ENCODE data around the gene ANXA5. TPM values are rescaled to one million over a fixed set of nuclear protein-coding genes. Genes with fewer than 3 reads are reported as not detected.

Gene ANXA5
- total RNA-seq, 2 donors from 2014 or later: 251 to 263 TPM

DNA sequence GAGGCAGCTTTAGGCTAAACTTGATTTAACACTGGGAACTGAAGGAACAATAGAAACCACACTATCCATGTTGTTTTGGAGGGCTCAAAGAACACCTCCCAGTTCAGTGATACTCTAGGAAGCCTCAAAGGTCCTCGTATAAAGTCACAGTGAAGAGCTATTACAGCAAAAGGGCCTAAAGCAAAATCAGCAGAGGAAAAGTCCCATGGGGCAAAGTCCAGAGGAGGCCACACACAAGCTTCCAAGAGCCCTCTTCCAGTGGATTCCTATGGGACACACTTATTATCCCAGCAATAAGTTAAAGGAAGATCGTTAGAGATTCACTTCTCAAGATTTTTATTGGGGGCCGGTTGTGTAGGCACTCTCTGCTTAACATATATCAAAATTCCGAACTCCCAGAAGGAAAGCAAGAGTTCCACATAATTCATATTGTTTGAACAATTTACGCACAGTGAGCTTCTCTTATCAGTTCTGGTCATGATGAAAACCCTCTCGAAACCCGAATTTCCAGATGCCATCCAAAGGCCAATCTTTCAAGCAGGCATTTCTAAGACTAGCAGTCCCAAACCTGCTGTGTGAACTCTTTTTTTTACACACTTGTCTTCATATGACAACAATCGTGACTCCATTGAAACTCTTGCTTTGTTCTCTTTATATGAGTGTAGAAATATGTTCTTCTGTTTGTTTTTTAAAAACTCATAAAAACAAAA is 53.7 kb downstream of the ANXA5 start:
- 62% methylated on average over 8 of the region's 8 CpGs for whole genome bisulfite sequencing

DNA sequence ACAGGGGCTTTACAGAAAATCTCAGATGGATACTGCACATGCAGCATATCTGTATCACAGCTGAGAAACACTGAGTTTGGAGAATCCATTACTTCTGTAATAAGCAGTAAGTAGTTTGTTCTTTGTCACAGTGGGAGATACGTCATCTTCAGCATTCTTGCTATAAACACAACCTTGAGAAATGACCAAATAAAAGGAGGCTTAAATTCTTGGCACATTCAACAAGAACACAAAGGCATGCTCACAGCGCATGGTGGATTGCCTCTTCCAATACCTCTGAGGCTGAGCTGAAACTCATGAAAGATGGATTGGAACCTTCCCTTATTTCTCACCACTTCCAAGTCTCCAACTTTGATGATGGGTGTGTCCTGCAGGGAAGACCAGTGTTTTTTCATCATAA is 54.5 kb downstream of the ANXA5 start:
- no peak for DNase-seq (ENCODE audit: low spot score)
- H3K27ac ChIP-seq: no peak overlapping the region
- 52% methylated on average over 2 of the region's 2 CpGs for WGBS

More for the DNA sequence above, 53.7 kb downstream of the ANXA5 start:
- Histone ChIP-seq H3K4me1 (replicated peaks) (no peaks in the 10 kb centered on the region), H3K9me3 (no peaks in the 10 kb centered on the region), H3K27ac (no peak overlapping the region), H3K27me3 (replicated peaks; ENCODE audit: insufficient read depth) (no peaks in the 10 kb centered on the region), H3K36me3 (no peaks in the 10 kb centered on the region), H3K4me3 (no peak overlapping the region)
- intact Hi-C loops (cut with DNase I): no loop called here
- TF ChIP-seq, protein P1, sequence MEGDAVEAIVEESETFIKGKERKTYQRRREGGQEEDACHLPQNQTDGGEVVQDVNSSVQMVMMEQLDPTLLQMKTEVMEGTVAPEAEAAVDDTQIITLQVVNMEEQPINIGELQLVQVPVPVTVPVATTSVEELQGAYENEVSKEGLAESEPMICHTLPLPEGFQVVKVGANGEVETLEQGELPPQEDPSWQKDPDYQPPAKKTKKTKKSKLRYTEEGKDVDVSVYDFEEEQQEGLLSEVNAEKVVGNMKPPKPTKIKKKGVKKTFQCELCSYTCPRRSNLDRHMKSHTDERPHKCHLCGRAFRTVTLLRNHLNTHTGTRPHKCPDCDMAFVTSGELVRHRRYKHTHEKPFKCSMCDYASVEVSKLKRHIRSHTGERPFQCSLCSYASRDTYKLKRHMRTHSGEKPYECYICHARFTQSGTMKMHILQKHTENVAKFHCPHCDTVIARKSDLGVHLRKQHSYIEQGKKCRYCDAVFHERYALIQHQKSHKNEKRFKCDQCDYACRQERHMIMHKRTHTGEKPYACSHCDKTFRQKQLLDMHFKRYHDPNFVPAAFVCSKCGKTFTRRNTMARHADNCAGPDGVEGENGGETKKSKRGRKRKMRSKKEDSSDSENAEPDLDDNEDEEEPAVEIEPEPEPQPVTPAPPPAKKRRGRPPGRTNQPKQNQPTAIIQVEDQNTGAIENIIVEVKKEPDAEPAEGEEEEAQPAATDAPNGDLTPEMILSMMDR (IDR thresholded peaks at IDR 0.05): no peak
- TF ChIP-seq POLR2A (IDR thresholded peaks at IDR 0.05): no peak
- no peak for TF ChIP-seq POLR2AphosphoS5 (IDR thresholded peaks at IDR 0.05)
- DNase-seq (ENCODE audit: low spot score): no peak

DNA sequence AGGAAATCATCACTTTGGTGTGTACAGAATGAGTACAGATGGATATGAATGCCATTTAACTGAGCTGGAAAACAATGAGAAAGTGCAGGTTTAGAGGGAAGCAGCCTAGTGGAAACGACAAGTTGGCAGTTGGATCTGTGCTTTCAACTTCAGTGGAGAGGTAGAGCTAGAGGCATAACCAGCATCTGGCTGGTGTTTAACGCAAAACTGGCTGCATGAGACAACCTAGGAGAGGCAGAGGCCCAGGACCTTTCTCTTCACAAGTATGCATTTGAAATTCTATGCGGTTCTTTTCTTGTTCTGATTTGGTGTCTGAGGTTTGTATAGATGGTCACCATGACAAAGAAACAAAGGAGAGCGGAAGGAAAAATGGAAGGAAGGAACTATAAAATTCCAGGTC is 63.1 kb downstream of the ANXA5 start:
- H3K4me3 ChIP-seq: no peak overlapping the region
- H3K4me1 ChIP-seq (replicated peaks): no peaks in the 10 kb centered on the region
- intact Hi-C loops (cut with DNase I): no loop called here
- H3K27me3 ChIP-seq (replicated peaks; ENCODE audit: insufficient read depth): no peaks in the 10 kb centered on the region
- no peak for DNase-seq (ENCODE audit: low spot score)
- H3K27ac ChIP-seq: no peak overlapping the region
- no peaks in the 10 kb centered on the region for H3K9me3 ChIP-seq
- TF ChIP-seq, protein P1 (IDR thresholded peaks at IDR 0.05): no peak
- no peak for TF ChIP-seq POLR2A (IDR thresholded peaks at IDR 0.05)
- no peak for TF ChIP-seq POLR2AphosphoS5 (IDR thresholded peaks at IDR 0.05)
- H3K36me3 ChIP-seq: no peaks in the 10 kb centered on the region
- 72% methylated on average over 4 of the region's 4 CpGs for WGBS

More for the DNA sequence above, 54.5 kb downstream of the ANXA5 start:
- no peaks in the 10 kb centered on the region for H3K4me1 ChIP-seq (replicated peaks)
- H3K4me3 ChIP-seq: no peak overlapping the region
- intact Hi-C loops (cut with DNase I): no loop called here
- no peak for TF ChIP-seq POLR2A (IDR thresholded peaks at IDR 0.05)
- no peak for TF ChIP-seq POLR2AphosphoS5 (IDR thresholded peaks at IDR 0.05)
- TF ChIP-seq, protein P1 (IDR thresholded peaks at IDR 0.05): no peak
- no peaks in the 10 kb centered on the region for H3K36me3 ChIP-seq
- H3K27me3 ChIP-seq (replicated peaks; ENCODE audit: insufficient read depth): no peaks in the 10 kb centered on the region
- no peaks in the 10 kb centered on the region for H3K9me3 ChIP-seq

DNA sequence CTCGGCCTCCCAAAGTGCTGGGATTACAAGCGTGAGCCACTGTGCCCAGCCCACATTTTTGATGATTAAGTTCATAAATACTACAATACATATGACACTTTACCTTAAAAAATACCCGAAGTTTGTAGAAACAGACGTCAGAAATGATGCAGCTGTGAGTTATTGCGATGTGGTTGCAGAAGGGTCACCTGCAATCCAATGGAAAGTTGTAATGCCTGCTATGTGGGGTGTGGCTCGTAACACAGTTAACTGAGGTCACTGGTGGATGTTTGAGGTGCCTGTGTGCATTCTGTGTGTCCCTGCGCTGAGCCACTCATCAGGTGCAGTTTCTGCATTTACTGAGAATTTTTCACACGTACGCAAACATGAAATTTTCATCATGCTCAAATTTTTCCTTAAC is 64.1 kb downstream of the ANXA5 start:
- H3K4me3 ChIP-seq: no peak overlapping the region

More for the DNA sequence above, 64.1 kb downstream of the ANXA5 start:
- TF ChIP-seq POLR2AphosphoS5 (IDR thresholded peaks at IDR 0.05) (no peak), POLR2A (IDR thresholded peaks at IDR 0.05) (no peak)
- TF ChIP-seq, protein P1 (IDR thresholded peaks at IDR 0.05): no peak
- intact Hi-C loops (cut with DNase I): no loop called here
- no peaks in the 10 kb centered on the region for H3K4me1 ChIP-seq (replicated peaks)
- no peaks in the 10 kb centered on the region for H3K9me3 ChIP-seq
- 80% methylated on average over 9 of the region's 9 CpGs for WGBS
- H3K36me3 ChIP-seq: no peaks in the 10 kb centered on the region
- H3K27me3 ChIP-seq (replicated peaks; ENCODE audit: insufficient read depth): no peaks in the 10 kb centered on the region
- no peak for DNase-seq (ENCODE audit: low spot score)
- no peak overlapping the region for H3K27ac ChIP-seq

Other genes starting within 250 kb of the ANXA5 start
- not detected for gene SMIM43, start 68.2 kb upstream of the ANXA5 start, total RNA-seq
- 10 to 100 TPM; 17.1 to 40.1 TPM for gene EXOSC9, start 104.3 kb upstream of the ANXA5 start, total RNA-seq
- 1 to 10 TPM; 3.5 to 4.1 TPM for gene CCNA2, start 126.9 kb upstream of the ANXA5 start, total RNA-seq
- 10 to 100 TPM; 10.1 to 17.1 TPM for gene BBS7, start 173.5 kb upstream of the ANXA5 start, total RNA-seq